ES-I3 (cell line): Measurements from ENCODE around the gene MLIP.
"Not testable (repeated sequence)": the region's sequence is repeated elsewhere in the genome, so short reads cannot be mapped to it uniquely, and the experiment has no call there.

Source experiments
- H3K36me3 ChIP-seq: 2 replicates; pipeline ENCODE4 v1.6.1; 2013; ENCODE audit warnings: mild to moderate bottlenecking, low read length, control low read depth, moderate library complexity; ENCODE audit not compliant: insufficient read depth
- H3K4me1 ChIP-seq: 2 replicates; pipeline ENCODE4 v1.6.1; 2013; ENCODE audit warnings: mild to moderate bottlenecking, control low read depth, low read length; ENCODE audit not compliant: insufficient read depth
- H3K9ac ChIP-seq: 2 replicates; pipeline ENCODE4 v1.6.1; 2013; ENCODE audit warnings: low read depth, mild to moderate bottlenecking, low read length, moderate library complexity
- H3K9me3 ChIP-seq: 2 replicates; pipeline ENCODE4 v1.6.1; 2013; ENCODE audit warnings: mild to moderate bottlenecking, low read length, moderate library complexity; ENCODE audit not compliant: control insufficient read depth, insufficient read depth

Gene MLIP

GRCh38 chr6:54196905-54197304 lies 85.7 kb downstream of the MLIP start:
- H3K4me1 ChIP-seq: peaks cover 16% of the 10 kb centered on the region; the same call in 1 of the 2 replicates

GRCh38 chr6:54198134-54198533 lies 86.9 kb downstream of the MLIP start:
- Histone ChIP-seq H3K9me3 (no peaks in the 10 kb centered on the region), H3K4me1 (peaks cover 12% of the 10 kb centered on the region; the same call in 1 of the 2 replicates), H3K9ac (no peak overlapping the region), H3K36me3 (no peaks in the 10 kb centered on the region)

More at GRCh38 chr6:54196905-54197304, 85.7 kb downstream of the MLIP start:
- Histone ChIP-seq H3K36me3 (no peaks in the 10 kb centered on the region), H3K9me3 (no peaks in the 10 kb centered on the region), H3K9ac (no peak overlapping the region)

DNA sequence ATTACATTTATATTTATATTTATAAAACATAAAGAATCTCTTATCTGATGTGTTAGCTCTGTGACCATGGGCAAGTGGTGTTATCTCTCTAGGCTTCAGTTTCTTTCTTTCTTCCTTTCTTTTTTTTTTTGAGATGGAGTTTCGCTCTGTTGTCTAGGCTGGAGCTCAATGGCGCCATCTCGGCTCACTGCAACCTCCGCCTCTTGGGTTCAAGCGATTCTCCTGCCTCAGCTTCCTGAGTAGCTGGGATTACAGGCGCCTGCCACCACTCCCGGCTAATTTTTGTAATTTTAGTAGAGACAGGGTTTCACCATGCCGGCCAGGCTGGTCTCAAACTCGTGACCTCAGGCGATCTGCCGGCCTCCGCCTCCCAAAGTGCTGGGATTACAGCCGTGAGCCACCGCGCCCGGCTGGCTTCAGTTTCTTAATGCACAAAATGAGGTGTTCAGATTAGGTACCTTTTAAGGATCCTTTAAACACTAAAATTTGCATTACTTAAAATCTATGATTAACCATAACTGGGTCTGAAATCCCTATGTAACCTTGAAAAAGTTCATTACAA lies 92.3 kb downstream of the MLIP start:
- not testable (repeated sequence) for H3K36me3 ChIP-seq, H3K9me3 ChIP-seq, H3K4me1 ChIP-seq

DNA sequence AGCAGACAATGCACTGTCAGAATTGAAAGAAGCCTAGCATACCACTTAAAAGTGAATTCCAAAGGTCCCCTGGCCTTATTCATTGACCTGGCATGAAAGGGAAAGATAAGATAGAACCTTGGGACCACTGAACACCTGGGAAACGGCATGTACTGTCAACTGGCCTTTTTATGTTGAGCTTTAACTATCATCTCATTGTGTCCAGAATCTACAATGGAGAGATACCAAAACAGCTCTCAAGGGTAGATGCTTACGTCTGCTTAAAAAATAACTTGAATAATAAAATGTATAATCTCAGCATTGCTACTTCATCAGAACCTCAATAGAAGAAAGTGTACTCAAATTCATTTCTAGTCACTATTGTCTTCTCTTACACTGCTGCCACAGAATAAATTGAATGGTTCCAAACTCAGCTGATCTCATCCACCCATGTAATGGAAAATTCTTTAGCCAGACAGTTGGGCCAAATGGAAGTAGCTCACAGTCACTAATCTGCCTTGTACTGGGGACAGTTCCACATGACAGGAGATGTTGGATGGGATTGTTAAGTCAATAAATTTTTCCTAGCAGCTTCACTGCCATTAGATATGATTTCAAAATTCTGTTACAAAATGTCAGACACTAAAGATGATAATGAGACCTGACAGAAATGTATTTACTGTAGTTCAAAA lies 93.8 kb downstream of the MLIP start:
- Histone ChIP-seq H3K9ac (no peak overlapping the region), H3K4me1 (no peaks in the 10 kb centered on the region), H3K36me3 (no peaks in the 10 kb centered on the region), H3K9me3 (no peaks in the 10 kb centered on the region)

More for the DNA sequence above, 92.3 kb downstream of the MLIP start:
- H3K9ac ChIP-seq: not testable (repeated sequence)

DNA sequence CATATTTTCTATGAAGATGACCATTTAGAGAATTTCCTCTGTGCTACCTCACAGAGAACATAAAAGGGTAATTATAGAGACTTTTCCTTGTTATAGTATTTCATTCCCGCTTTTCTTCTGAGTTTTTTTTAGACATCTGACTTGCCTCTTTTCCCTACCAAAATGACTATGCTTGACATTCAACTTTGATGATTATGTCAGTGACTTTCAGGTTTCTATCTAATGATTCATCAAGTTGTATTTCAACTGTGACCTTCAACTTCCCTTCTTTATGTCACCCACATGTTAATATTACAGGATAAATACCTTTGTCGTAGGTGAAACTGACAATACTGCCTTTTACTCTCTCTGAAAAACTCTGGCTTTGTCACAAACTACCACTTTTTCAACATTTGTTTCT lies 95.3 kb downstream of the MLIP start:
- Histone ChIP-seq H3K9me3 (no peaks in the 10 kb centered on the region), H3K4me1 (no peaks in the 10 kb centered on the region), H3K36me3 (no peaks in the 10 kb centered on the region), H3K9ac (no peak overlapping the region)

DNA sequence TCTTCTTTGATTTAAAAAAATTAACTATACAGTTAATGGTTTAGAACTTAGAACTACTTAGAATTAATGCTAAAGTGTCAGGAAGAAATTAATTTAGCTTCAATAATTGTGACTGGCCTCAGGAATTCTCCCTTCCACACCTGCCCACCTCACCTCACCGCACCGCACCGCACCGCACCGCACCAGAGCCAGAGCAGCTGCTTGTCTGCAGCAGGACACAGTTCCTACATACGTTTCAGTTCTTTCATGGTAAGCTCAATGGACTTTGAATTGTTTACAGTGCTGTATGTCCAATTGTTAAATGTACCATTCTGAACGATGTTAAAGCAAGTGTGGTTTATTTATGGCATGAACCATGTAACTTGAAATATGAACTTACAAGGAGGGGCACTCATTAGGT lies 98.7 kb downstream of the MLIP start:
- not testable (repeated sequence) for H3K36me3 ChIP-seq, H3K9ac ChIP-seq, H3K9me3 ChIP-seq, H3K4me1 ChIP-seq

DNA sequence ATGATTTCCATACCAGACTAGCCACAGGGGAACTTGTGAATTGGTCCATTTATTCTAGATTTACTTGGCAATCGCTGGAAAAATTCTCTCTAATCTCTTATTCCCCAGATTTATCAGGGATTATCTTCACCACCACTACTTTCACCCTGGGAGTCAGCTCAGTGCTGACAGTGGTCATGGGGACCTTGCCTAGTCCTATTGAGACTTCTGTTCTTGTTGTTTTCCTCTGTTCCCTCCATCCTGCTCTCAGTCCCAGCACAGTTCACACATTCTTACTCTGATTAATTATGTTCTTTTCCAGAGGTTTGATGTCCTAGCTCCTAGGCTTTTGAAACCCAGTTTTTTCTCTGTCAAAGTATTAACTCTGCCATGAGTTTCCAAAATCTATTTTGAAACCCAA lies 103.0 kb downstream of the MLIP start:
- no peaks in the 10 kb centered on the region for H3K9me3 ChIP-seq
- H3K4me1 ChIP-seq: no peaks in the 10 kb centered on the region
- H3K9ac ChIP-seq: no peak overlapping the region
- H3K36me3 ChIP-seq: no peaks in the 10 kb centered on the region

GRCh38 chr6:54216336-54216735 lies 105.1 kb downstream of the MLIP start:
- Histone ChIP-seq H3K9me3 (no peaks in the 10 kb centered on the region), H3K36me3 (no peaks in the 10 kb centered on the region)

GRCh38 chr6:54217018-54217417 lies 105.8 kb downstream of the MLIP start:
- H3K9me3 ChIP-seq: no peaks in the 10 kb centered on the region
- H3K4me1 ChIP-seq: no peaks in the 10 kb centered on the region
- H3K36me3 ChIP-seq: no peaks in the 10 kb centered on the region
- no peak overlapping the region for H3K9ac ChIP-seq

More at GRCh38 chr6:54216336-54216735, 105.1 kb downstream of the MLIP start:
- H3K9ac ChIP-seq: no peak overlapping the region
- no peaks in the 10 kb centered on the region for H3K4me1 ChIP-seq

- Histone ChIP-seq H3K9ac (no peak overlapping the region), H3K9me3 (peaks cover 5% of the 10 kb centered on the region; the same call in 1 of the 2 replicates), H3K36me3 (no peaks in the 10 kb centered on the region), H3K4me1 (no peaks in the 10 kb centered on the region)
These were observed 111.0 kb downstream of the MLIP start for GRCh38 chr6:54222217-54222616.

DNA sequence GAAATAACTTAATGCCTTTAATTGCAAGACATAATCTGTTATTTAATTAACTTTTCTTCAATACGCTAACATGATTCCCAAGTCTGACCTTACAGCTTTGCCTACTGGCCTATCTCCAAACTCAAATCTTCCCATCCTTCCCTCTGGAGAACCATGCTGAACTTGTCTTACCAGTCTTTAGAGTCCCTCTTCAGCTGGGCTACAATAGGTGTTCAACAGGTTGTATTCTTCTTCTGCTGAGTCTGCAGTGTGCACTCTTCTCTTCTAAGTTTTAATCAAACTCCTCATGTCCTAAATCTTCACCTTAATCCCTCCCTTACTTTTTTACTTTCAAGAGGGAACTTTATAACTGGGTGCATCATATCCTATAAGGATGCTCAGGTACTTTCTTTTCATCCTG lies 121.5 kb downstream of the MLIP start:
- Histone ChIP-seq H3K9me3 (no peaks in the 10 kb centered on the region), H3K9ac (no peak overlapping the region), H3K36me3 (no peaks in the 10 kb centered on the region)

DNA sequence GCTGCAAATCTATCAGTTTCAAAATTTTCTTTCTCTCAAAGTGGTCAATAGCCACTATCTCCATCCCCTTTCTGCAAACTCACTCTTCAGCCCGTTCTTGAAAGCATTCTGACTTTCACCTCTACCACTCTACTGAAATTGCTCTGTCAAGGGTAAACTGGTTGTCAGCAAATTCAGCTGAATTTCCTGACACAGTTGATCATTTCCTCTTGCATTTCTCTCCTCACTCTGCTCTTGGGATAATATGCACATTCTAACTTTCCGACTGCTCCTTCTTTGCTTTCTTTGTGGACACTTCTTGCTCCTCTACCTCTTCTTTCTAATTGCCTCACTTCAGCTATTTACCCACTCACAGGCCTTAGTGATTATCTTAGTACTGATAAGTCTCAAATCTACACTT lies 123.3 kb downstream of the MLIP start:
- no peak overlapping the region for H3K9ac ChIP-seq
- peaks cover 3% of the 10 kb centered on the region; the same call in 1 of the 2 replicates for H3K4me1 ChIP-seq
- H3K36me3 ChIP-seq: no peaks in the 10 kb centered on the region
- no peaks in the 10 kb centered on the region for H3K9me3 ChIP-seq

More for the DNA sequence above, 121.5 kb downstream of the MLIP start:
- H3K4me1 ChIP-seq: peaks cover 3% of the 10 kb centered on the region; the same call in 1 of the 2 replicates

DNA sequence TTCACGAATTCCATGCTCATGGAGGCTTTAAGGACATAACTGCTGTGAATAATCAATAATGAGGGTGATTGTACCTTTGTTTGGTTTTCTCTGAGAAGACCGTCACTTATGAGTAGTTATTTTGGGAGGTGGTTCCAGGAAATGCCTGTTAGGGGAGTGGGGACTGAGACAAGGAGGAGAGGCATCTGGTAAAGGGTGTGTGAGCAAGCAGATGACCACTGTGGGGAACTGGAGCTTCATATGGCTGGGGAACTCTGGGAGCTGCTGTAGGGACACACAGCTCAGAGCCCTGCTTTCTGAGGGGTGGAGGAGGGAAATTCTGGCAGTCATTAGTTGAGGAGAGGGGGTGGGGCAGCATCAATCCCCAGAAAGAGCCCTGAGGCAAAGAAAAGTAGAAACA lies 125.7 kb downstream of the MLIP start:
- no peak overlapping the region for H3K9ac ChIP-seq
- H3K36me3 ChIP-seq: no peaks in the 10 kb centered on the region
- H3K9me3 ChIP-seq: no peaks in the 10 kb centered on the region
- H3K4me1 ChIP-seq: peaks cover 3% of the 10 kb centered on the region; the same call in 1 of the 2 replicates

- peaks cover 3% of the 10 kb centered on the region; the same call in 1 of the 2 replicates for H3K4me1 ChIP-seq
- H3K9ac ChIP-seq: no peak overlapping the region
- H3K9me3 ChIP-seq: no peaks in the 10 kb centered on the region
These were observed 127.2 kb downstream of the MLIP start for GRCh38 chr6:54238396-54238795.

DNA sequence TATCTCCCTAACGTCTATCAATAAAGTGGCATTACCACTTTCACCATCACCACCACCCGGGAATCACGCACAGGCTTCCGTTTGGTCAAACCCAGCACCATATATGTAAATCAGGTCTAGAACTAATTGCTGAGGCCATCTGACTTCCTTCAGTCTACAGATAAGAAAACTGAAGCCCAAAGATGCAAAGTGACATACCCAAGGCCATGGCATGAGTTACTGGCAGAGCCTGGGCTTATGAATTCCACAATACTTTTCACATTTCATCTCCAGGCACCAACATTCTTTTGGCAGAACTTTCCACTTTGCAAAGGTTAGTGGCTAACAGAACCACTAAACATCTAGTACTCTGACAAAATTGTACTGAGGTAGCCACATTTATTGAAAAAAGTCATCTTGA lies 132.5 kb downstream of the MLIP start:
- H3K36me3 ChIP-seq: no peaks in the 10 kb centered on the region
- H3K9ac ChIP-seq: no peak overlapping the region
- H3K4me1 ChIP-seq: no peaks in the 10 kb centered on the region
- H3K9me3 ChIP-seq: no peaks in the 10 kb centered on the region

More at GRCh38 chr6:54238396-54238795, 127.2 kb downstream of the MLIP start:
- H3K36me3 ChIP-seq: no peaks in the 10 kb centered on the region
